Ishikawa (cell line): ENCODE measurements around the gene CEMIP2.

ENCODE experiments used
- CEBPB ChIP-seq: IDR thresholded peaks from 2 replicates; pipeline ENCODE4 v1.6.1; 2012
- CREB1 ChIP-seq: IDR thresholded peaks from 2 replicates; pipeline ENCODE4 v1.6.1; 2012; ENCODE audit warnings: low read depth
- EGR1 ChIP-seq: IDR thresholded peaks from 2 replicates; pipeline ENCODE4 v1.6.1; 2012
- EP300 ChIP-seq: IDR thresholded peaks from 2 replicates; pipeline ENCODE4 v1.6.1; 2012; ENCODE audit warnings: borderline replicate concordance
- FOXM1 ChIP-seq: IDR thresholded peaks from 2 replicates; pipeline ENCODE4 v1.6.1; 2012; ENCODE audit warnings: low read depth, borderline replicate concordance
- MAX ChIP-seq: IDR thresholded peaks from 2 replicates; pipeline ENCODE4 v1.6.1; 2012
- NFIC ChIP-seq: IDR thresholded peaks from 2 replicates; pipeline ENCODE4 v1.6.1; 2012
- RAD21 ChIP-seq: IDR thresholded peaks from 2 replicates; pipeline ENCODE4 v1.6.1; 2012; ENCODE audit warnings: low read depth
- REST ChIP-seq: IDR thresholded peaks from 2 replicates; pipeline ENCODE4 v1.6.1; 2012; ENCODE audit warnings: low read depth, mild to moderate bottlenecking
- TAF1 ChIP-seq: IDR thresholded peaks from 2 replicates; pipeline ENCODE4 v1.6.1; 2012; ENCODE audit warnings: low read depth, mild to moderate bottlenecking
- TCF12 ChIP-seq: IDR thresholded peaks from 2 replicates; pipeline ENCODE4 v1.6.1; 2012; ENCODE audit warnings: low read depth
- TEAD4 ChIP-seq: IDR thresholded peaks from 2 replicates; pipeline ENCODE4 v1.6.1; 2012
- USF1 ChIP-seq: IDR thresholded peaks from 2 replicates; pipeline ENCODE4 v1.6.1; 2012
- YY1 ChIP-seq: IDR thresholded peaks from 2 replicates; pipeline ENCODE4 v1.6.1; 2012; ENCODE audit warnings: low read depth
- ZBTB7A ChIP-seq: IDR thresholded peaks from 2 replicates; pipeline ENCODE4 v1.6.1; 2012; ENCODE audit warnings: low read depth

The CEMIP2 gene

GRCh38 chr9:71743882-71744281 is 24.4 kb downstream of the CEMIP2 start:
- TF ChIP-seq TCF12 (no peak), TAF1 (no peak), ZBTB7A (no peak), MAX (no peak), EGR1 (no peak), FOXM1 (no peak), REST (no peak)

DNA sequence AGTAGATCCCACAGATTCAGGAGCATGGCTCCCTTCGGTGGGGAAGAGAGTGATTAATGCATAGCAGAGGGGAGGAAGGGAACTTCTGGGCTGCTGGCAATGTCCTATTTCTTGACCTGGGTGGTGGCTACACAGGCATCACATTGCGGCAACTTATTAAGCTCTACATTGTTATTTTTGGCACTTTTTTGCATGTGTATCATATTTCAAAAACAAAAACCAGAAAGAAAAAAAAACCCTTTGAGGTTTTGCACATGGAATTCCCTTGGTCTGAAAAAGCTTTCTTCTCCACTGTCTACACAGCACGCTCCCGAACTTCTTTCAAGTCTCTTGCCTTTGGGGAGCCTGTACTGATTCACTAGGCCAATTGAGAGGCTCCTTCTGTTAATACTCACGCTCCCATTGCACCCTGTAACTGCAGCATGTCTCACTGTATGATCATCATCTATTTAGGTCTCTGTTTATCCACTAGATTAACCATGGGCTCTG is 25.1 kb downstream of the CEMIP2 start:
- TF ChIP-seq ZBTB7A (no peak), USF1 (no peak), TEAD4 (no peak), EP300 (no peak), YY1 (no peak), RAD21 (no peak), CREB1 (no peak), EGR1 (no peak), REST (no peak), TCF12 (no peak), CEBPB (no peak), FOXM1 (no peak), TAF1 (no peak), NFIC (no peak), MAX (no peak)

DNA sequence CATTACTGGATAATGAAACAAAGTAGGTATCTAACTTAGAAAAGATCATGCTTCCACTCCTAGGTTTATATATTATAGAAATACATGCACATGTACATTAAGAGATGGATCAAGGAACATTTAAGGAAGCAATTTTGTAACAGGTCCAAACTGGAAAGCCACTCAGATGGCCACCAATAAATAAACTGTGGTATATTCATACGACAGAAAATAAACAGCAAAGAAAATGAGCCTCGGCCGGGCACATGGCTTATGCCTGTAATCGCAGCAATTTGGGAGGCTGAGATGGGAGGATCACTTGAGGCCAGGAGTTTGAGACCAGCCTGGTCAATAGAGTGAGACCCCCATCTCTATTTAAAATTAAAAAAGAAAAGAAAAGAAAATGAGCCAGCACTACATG is 25.6 kb downstream of the CEMIP2 start:
- TF ChIP-seq USF1 (no peak), CEBPB (no peak), CREB1 (no peak), EGR1 (no peak), NFIC (no peak), RAD21 (no peak), MAX (no peak), REST (no peak), TAF1 (no peak), ZBTB7A (no peak), TCF12 (no peak), FOXM1 (no peak), YY1 (no peak), TEAD4 (no peak), EP300 (no peak)

- TF ChIP-seq FOXM1: no peak
- no peak for TF ChIP-seq EGR1
- TF ChIP-seq ZBTB7A: no peak
- no peak for TF ChIP-seq CEBPB
- no peak for TF ChIP-seq TCF12
- no peak for TF ChIP-seq REST
- TF ChIP-seq MAX: no peak
- no peak for TF ChIP-seq CREB1
- no peak for TF ChIP-seq RAD21
- TF ChIP-seq EP300: no peak
- TF ChIP-seq USF1: no peak
- TF ChIP-seq YY1: no peak
- TF ChIP-seq NFIC: no peak
Measured at GRCh38 chr9:71741926-71742648, 26.2 kb downstream of the CEMIP2 start.
